Activated naive CD4-positive, alpha-beta T cell treated with anti-CD3 and anti-CD28 coated beads, Interleukin-2, amount 50 U/mL, for 24 hours (primary cell): ENCODE measurements around the gene TP53TG3D.
"Not testable (repeated sequence)": the region's sequence is repeated elsewhere in the genome, so short reads cannot be mapped to it uniquely, and the experiment has no call there.

Experiments used
- H3K27ac Mint-ChIP-seq: one replicate; pipeline ENCODE4 v1.8.0; 2021; ENCODE audit warnings: mild to moderate bottlenecking, mixed read lengths
- H3K27me3 Mint-ChIP-seq: one replicate; pipeline ENCODE4 v1.8.0; 2021; ENCODE audit warnings: mixed read lengths
- H3K36me3 Mint-ChIP-seq: one replicate; pipeline ENCODE4 v1.8.0; 2021; ENCODE audit warnings: mixed read lengths
- H3K4me1 Mint-ChIP-seq: one replicate; pipeline ENCODE4 v1.8.0; 2021; ENCODE audit warnings: mixed read lengths
- H3K4me3 Mint-ChIP-seq: one replicate; pipeline ENCODE4 v1.8.0; 2021; ENCODE audit warnings: mild to moderate bottlenecking, mixed read lengths
- H3K9me3 Mint-ChIP-seq: one replicate; pipeline ENCODE4 v1.8.0; 2021; ENCODE audit warnings: mixed read lengths

TP53TG3D gene

GRCh38 chr16:32252986-32253385 is at the start of gene TP53TG3D:
TP53TG3D (plus strand) TSS chr16:32253286; CDS start chr16:32253354, 68 bp downstream.
- not testable (repeated sequence) for H3K36me3 Mint-ChIP-seq, H3K4me1 Mint-ChIP-seq, H3K27me3 Mint-ChIP-seq, H3K9me3 Mint-ChIP-seq, H3K4me3 Mint-ChIP-seq, H3K27ac Mint-ChIP-seq

- not testable (repeated sequence) for H3K4me3 Mint-ChIP-seq, H3K36me3 Mint-ChIP-seq, H3K4me1 Mint-ChIP-seq, H3K27me3 Mint-ChIP-seq, H3K9me3 Mint-ChIP-seq, H3K27ac Mint-ChIP-seq
Measured at GRCh38 chr16:32253507-32253906, 421 bp downstream of the TP53TG3D start.

- not testable (repeated sequence) for H3K27me3 Mint-ChIP-seq, H3K4me1 Mint-ChIP-seq, H3K36me3 Mint-ChIP-seq, H3K4me3 Mint-ChIP-seq, H3K9me3 Mint-ChIP-seq, H3K27ac Mint-ChIP-seq
Measured at GRCh38 chr16:32261526-32261925, 8.4 kb downstream of the TP53TG3D start.

- not testable (repeated sequence) for H3K36me3 Mint-ChIP-seq, H3K4me1 Mint-ChIP-seq, H3K27me3 Mint-ChIP-seq, H3K27ac Mint-ChIP-seq, H3K4me3 Mint-ChIP-seq, H3K9me3 Mint-ChIP-seq
Measured at GRCh38 chr16:32263552-32263951, 10.5 kb downstream of the TP53TG3D start.

- not testable (repeated sequence) for H3K4me1 Mint-ChIP-seq, H3K27me3 Mint-ChIP-seq, H3K27ac Mint-ChIP-seq
Measured at GRCh38 chr16:32281910-32282309, 28.8 kb downstream of the TP53TG3D start.

GRCh38 chr16:32283024-32283423 is 29.9 kb downstream of the TP53TG3D start:
- not testable (repeated sequence) for H3K36me3 Mint-ChIP-seq

More at GRCh38 chr16:32281910-32282309, 28.8 kb downstream of the TP53TG3D start:
- H3K9me3 Mint-ChIP-seq, H3K4me3 Mint-ChIP-seq, H3K36me3 Mint-ChIP-seq: not testable (repeated sequence)

GRCh38 chr16:32283917-32284495 is 30.9 kb downstream of the TP53TG3D start:
- not testable (repeated sequence) for H3K4me1 Mint-ChIP-seq, H3K27me3 Mint-ChIP-seq, H3K36me3 Mint-ChIP-seq, H3K27ac Mint-ChIP-seq, H3K4me3 Mint-ChIP-seq, H3K9me3 Mint-ChIP-seq

More at GRCh38 chr16:32283024-32283423, 29.9 kb downstream of the TP53TG3D start:
- not testable (repeated sequence) for H3K4me1 Mint-ChIP-seq, H3K4me3 Mint-ChIP-seq, H3K27ac Mint-ChIP-seq, H3K27me3 Mint-ChIP-seq, H3K9me3 Mint-ChIP-seq

- H3K4me1 Mint-ChIP-seq, H3K4me3 Mint-ChIP-seq, H3K9me3 Mint-ChIP-seq, H3K36me3 Mint-ChIP-seq, H3K27ac Mint-ChIP-seq, H3K27me3 Mint-ChIP-seq: not testable (repeated sequence)
Measured at GRCh38 chr16:32284800-32285796, 32.0 kb downstream of the TP53TG3D start.

- H3K27ac Mint-ChIP-seq, result not testable (repeated sequence)
Measured at GRCh38 chr16:32286193-32286592, 33.1 kb downstream of the TP53TG3D start.

GRCh38 chr16:32287743-32288142 is 34.7 kb downstream of the TP53TG3D start:
- not testable (repeated sequence) for H3K27ac Mint-ChIP-seq, H3K9me3 Mint-ChIP-seq, H3K4me1 Mint-ChIP-seq, H3K4me3 Mint-ChIP-seq, H3K27me3 Mint-ChIP-seq, H3K36me3 Mint-ChIP-seq

More at GRCh38 chr16:32286193-32286592, 33.1 kb downstream of the TP53TG3D start:
- not testable (repeated sequence) for H3K4me1 Mint-ChIP-seq, H3K27me3 Mint-ChIP-seq, H3K4me3 Mint-ChIP-seq, H3K36me3 Mint-ChIP-seq, H3K9me3 Mint-ChIP-seq

GRCh38 chr16:32289197-32289596 is 36.1 kb downstream of the TP53TG3D start:
- not testable (repeated sequence) for H3K9me3 Mint-ChIP-seq, H3K27ac Mint-ChIP-seq

GRCh38 chr16:32302776-32303175 is 49.7 kb downstream of the TP53TG3D start:
- not testable (repeated sequence) for H3K27ac Mint-ChIP-seq, H3K4me3 Mint-ChIP-seq, H3K9me3 Mint-ChIP-seq, H3K4me1 Mint-ChIP-seq, H3K27me3 Mint-ChIP-seq, H3K36me3 Mint-ChIP-seq

More at GRCh38 chr16:32289197-32289596, 36.1 kb downstream of the TP53TG3D start:
- H3K27me3 Mint-ChIP-seq, H3K4me3 Mint-ChIP-seq, H3K4me1 Mint-ChIP-seq, H3K36me3 Mint-ChIP-seq: not testable (repeated sequence)
